Aorta (tissue), 5 donors: ENCODE measurements around the gene DYNC2LI1. TPM values are rescaled to one million over a fixed set of nuclear protein-coding genes. Genes with fewer than 3 reads are reported as not detected.

Source experiments
- ATAC-seq: fragments of 200-7000 bp; cut with Tn5 transposase; one replicate; pipeline ENCODE4 v1.9.1; 2022; ENCODE audit warnings: moderate library complexity; ENCODE audit not compliant: low FRiP score
- DNase-seq, 2 donors: peaks; one replicate each; pipeline ENCODE4 v3.0.0-alpha.2; 2020
- H3K27ac ChIP-seq, 2 donors: one replicate each; pipeline ENCODE4 v1.5.1; 2013; ENCODE audit warnings: low read length in 2 of 2, mild to moderate bottlenecking in 2 of 2, moderate library complexity in 2 of 2, control low read depth in 1 of 2, inconsistent platforms in 1 of 2, low read depth in 1 of 2
- H3K27me3 ChIP-seq, 2 donors: one replicate each; pipeline ENCODE4 v1.6.1; 2013; ENCODE audit warnings: control low read depth in 1 of 2, low read length in 1 of 2, mild to moderate bottlenecking in 1 of 2, moderate library complexity in 1 of 2; ENCODE audit not compliant: insufficient read depth in 2 of 2, control insufficient read depth in 1 of 2
- H3K36me3 ChIP-seq, 2 donors: one replicate each; pipeline ENCODE4 v1.6.1; 2013; ENCODE audit warnings: control low read depth in 1 of 2, low read length in 1 of 2, mild to moderate bottlenecking in 1 of 2; ENCODE audit not compliant: insufficient read depth in 2 of 2, control insufficient read depth in 1 of 2
- H3K4me1 ChIP-seq, 2 donors: one replicate each; pipeline ENCODE4 v1.6.1; 2013; ENCODE audit warnings: low read length in 2 of 2, control low read depth in 1 of 2, mild to moderate bottlenecking in 1 of 2, moderate library complexity in 1 of 2; ENCODE audit not compliant: insufficient read depth in 2 of 2, control insufficient read depth in 1 of 2
- H3K4me3 ChIP-seq, 2 donors: one replicate each; pipeline ENCODE4 v1.5.1; 2013; ENCODE audit warnings: low read length in 2 of 2, control low read depth in 1 of 2, mild to moderate bottlenecking in 1 of 2
- H3K9me3 ChIP-seq: one replicate; pipeline ENCODE4 v1.6.1; 2013; ENCODE audit warnings: mild to moderate bottlenecking, low read length; ENCODE audit not compliant: control insufficient read depth
- WGBS, 2 donors: extraction: QIAGEN DNeasy Blood & Tissue Kit; methylation state at CpG; one replicate each; pipeline ENCODE4 v1.1.7; 2013; 5-methylcytosine and 5-hydroxymethylcytosine counted together
- intact Hi-C, 2 donors: fragments of 100-400 bp; cut with DNase I; formaldehyde crosslinking; loops; one replicate each; pipeline versions ENCODE4 v1.14.2 to v1.15.0; 2022
- polyA plus RNA-seq, 2 donors: library from polyadenylated mRNA; stranded (reverse); fragments of 200-250 nt; gene quantifications; one replicate each; pipeline ENCODE4 v1.2.3, GENCODE V29; 2013
- total RNA-seq, 2 donors: library from RNA; stranded (reverse); fragmentation: NEBNext Ultra II Directional; extraction: Animal tissue kit (Norgen Biotek cat#: 25700); gene quantifications; one replicate each; pipeline ENCODE4 v1.2.1, GENCODE V29; 2021
- donor health status: healthy with polysubstance abuse.
- donor health status: Bipolar disorder and iron deficiency.
- donor health status: DM: no; HTN: no; CAD: no.
- donor health status: DM: no; HTN: no; CAD: no.
- donor health status: DM: yes; HTN: yes; CAD: no.

The DYNC2LI1 gene
- total and polyA plus RNA-seq, 4 donors: 8.8 to 44.3 (median 27.4) TPM

DNA sequence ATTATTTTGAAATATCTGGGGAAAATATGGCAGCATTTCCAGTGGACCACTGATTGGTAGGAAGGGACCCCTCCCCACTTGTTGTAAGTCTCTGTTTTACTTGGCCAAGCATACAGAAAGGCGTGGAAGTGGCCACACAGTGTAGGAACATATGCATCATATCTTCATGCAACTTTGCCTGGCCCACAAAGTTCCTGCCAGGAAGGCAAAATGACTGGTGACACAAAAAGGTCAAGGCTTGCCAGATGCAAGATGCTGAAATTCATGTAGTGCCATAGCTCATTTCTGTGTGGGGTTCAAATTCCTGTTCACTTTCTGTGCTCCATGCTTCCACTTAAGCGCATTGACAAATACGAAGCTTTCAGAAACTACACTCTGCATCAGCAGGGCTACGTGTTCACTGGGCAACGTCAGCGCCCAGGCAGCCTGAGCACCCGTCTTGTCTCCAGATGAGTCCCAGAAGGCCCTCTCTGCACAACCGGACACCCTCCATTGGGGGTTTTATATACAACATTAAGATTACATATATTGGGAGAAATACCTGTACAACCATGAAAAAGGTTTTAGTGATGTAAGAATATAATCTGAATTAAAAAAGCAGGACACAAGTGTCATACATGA lies 3.6 kb downstream of the DYNC2LI1 start:
- no peak for DNase-seq
- no peaks in the 10 kb centered on the region for H3K4me1 ChIP-seq
- peaks cover 0 to 2% of the 10 kb centered on the region in 2 donors for H3K36me3 ChIP-seq
- no peak overlapping the region for H3K27ac ChIP-seq
- H3K4me3 ChIP-seq: no peak overlapping the region
- intact Hi-C loops: no loop called here
- no peak for ATAC-seq
- H3K27me3 ChIP-seq: no peaks in the 10 kb centered on the region
- H3K9me3 ChIP-seq: no peaks in the 10 kb centered on the region
- 91% methylated on average over 8 of the region's 8 CpGs for WGBS, 2 donors

DNA sequence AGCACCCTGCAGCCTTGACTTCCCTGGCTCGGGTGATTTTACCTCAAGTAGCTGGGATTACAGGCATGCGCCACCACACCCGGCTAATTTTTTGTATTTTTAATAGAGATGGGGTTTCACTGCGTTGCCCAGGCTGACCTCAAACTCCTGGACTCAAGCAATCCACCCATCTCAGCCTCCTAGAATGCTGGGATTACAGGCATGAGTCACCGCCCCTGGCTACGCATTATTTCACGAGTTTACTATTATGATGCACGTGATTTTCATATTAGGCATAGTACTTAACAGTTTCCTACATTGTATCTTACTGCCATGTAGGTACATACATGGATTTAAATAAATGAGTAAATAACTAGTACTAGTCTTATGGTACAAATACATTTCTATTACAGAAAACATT lies 4.4 kb downstream of the DYNC2LI1 start:
- H3K4me1 ChIP-seq: no peaks in the 10 kb centered on the region
- no peak overlapping the region for H3K4me3 ChIP-seq
- 95% methylated on average over 8 of the region's 8 CpGs for WGBS, 2 donors
- no peaks in the 10 kb centered on the region for H3K9me3 ChIP-seq
- ATAC-seq (no peak), DNase-seq (no peak)
- H3K27ac ChIP-seq: no peak overlapping the region
- peaks cover 0 to 2% of the 10 kb centered on the region in 2 donors for H3K36me3 ChIP-seq
- intact Hi-C loops: no loop called here
- no peaks in the 10 kb centered on the region for H3K27me3 ChIP-seq

DNA sequence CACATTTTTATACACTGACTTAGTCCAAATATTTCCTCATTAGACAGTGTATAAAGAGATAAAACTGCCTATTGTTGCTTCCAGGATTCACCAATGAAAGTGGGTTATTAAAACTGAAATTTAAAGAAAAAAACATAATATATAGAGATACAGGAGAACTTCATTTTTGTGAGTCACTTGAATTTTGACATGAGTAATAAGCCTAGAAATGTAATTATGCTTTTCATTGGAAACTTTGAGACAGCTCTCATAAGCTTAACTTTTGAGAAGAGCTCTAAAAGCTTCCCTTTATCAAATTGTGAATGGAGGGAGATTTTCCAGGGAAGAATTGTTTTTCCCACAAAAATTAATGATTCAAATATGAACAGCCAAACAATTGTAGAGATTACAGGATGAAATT lies 14.1 kb downstream of the DYNC2LI1 start:
- ATAC-seq: no peak
- H3K9me3 ChIP-seq: no peaks in the 10 kb centered on the region
- peaks cover 0 to 3% of the 10 kb centered on the region in 2 donors for H3K4me1 ChIP-seq
- no peak overlapping the region for H3K4me3 ChIP-seq
- H3K27ac ChIP-seq: no peak overlapping the region
- no peaks in the 10 kb centered on the region for H3K27me3 ChIP-seq
- intact Hi-C loops: no loop called here
- H3K36me3 ChIP-seq: peaks cover 1 to 3% of the 10 kb centered on the region in 2 donors
- no peak for DNase-seq

DNA sequence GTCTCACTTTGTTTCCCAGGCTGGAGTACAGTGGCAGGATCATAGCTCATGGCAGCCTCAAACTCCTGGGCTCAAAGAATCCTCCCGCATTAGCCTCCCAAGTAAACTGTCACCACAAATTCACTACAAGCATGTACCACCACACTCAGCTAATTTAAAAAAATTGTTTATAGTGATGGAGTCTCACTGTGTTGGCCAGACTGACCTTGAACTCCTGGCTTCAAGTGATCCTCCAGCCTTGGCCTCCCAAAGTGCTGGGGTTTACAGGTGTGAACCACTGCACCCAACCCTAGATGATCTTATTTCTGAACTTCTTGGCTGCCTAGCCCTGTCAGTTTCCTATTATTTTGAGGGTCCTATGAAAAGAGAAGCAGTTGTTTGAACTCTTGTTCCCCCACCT lies 14.8 kb downstream of the DYNC2LI1 start:
- no peak for DNase-seq
- H3K4me1 ChIP-seq: peaks cover 0 to 3% of the 10 kb centered on the region in 2 donors
- intact Hi-C loops: no loop called here
- H3K9me3 ChIP-seq: no peaks in the 10 kb centered on the region
- H3K36me3 ChIP-seq: peaks cover 1 to 3% of the 10 kb centered on the region in 2 donors
- H3K27ac ChIP-seq: no peak overlapping the region
- ATAC-seq: no peak
- 98 to 100% methylated on average over 1 of the region's 1 CpG for WGBS, 2 donors
- no peaks in the 10 kb centered on the region for H3K27me3 ChIP-seq
- H3K4me3 ChIP-seq: no peak overlapping the region

DNA sequence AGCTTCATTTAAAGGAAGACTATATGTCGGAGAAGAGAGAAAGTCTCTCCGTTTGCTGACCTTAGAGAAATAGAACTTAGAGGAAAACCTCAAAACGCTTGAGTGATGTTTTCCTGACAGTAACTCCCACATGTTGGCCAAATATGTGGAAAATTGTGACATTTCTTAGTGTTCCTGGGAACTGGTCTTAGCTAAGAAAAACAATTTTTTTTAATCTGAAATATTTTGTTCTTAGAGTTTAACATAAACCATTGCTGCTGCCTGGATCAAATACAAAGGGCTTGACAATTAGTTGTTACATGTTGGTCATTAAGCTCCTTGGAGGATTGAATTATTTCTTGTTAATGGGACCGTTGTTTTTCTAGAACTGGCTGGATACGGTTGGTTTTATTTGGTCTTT lies 16.3 kb downstream of the DYNC2LI1 start:
- WGBS, 2 donors: 7 to 11% methylated on average over 5 of the region's 5 CpGs
- H3K27me3 ChIP-seq: no peaks in the 10 kb centered on the region
- H3K27ac ChIP-seq: no peak overlapping the region
- ATAC-seq: no peak
- intact Hi-C loops: no loop called here
- H3K4me3 ChIP-seq: no peak overlapping the region
- H3K9me3 ChIP-seq: no peaks in the 10 kb centered on the region
- no peak for DNase-seq
- peaks cover 1 to 3% of the 10 kb centered on the region in 2 donors for H3K36me3 ChIP-seq
- H3K4me1 ChIP-seq: peaks cover 0 to 3% of the 10 kb centered on the region in 2 donors

DNA sequence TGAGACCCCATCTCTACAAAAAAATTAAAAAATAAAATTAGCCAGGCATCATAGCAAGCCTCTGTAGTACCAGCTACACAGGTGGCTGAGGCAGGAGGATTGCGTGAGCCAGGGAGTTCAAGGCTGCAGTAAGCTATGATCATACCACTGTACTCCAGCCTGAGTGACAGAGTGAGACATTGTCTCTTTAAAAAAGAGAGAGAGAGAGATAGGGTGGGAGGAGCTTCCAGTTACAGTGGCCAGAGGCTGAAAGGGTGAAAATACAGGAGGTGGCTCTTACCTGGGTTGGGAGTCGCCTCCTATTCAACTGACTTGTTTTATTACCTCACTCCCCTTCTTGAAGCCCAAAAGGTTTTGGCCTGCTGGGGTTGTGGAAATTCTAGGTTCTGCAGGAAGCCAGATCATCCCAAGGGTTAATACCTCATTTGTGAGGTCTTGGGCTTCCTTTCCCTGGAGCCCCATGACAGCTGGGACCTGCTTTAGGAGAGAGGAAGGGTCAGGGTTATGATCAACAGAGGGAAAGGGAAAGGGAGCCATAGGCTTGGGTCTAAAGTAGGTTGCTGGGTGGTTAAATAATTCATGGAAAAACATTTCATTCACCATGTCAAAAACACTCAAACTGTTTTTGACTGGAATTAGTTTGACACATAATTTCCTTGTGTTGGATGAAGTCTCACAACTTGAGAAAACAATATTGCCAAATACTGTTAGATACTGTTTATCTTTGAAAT lies 17.4 kb downstream of the DYNC2LI1 start:
- Histone ChIP-seq H3K27me3 (no peaks in the 10 kb centered on the region), H3K9me3 (no peaks in the 10 kb centered on the region), H3K36me3 (peaks cover 1 to 3% of the 10 kb centered on the region in 2 donors), H3K4me3 (no peak overlapping the region), H3K4me1 (peaks cover 0 to 3% of the 10 kb centered on the region in 2 donors), H3K27ac (no peak overlapping the region)
- DNase-seq (no peak), ATAC-seq (no peak)
- intact Hi-C loops: no loop called here
- 94 to 100% methylated on average over 2 of the region's 2 CpGs for WGBS, 2 donors

DNA sequence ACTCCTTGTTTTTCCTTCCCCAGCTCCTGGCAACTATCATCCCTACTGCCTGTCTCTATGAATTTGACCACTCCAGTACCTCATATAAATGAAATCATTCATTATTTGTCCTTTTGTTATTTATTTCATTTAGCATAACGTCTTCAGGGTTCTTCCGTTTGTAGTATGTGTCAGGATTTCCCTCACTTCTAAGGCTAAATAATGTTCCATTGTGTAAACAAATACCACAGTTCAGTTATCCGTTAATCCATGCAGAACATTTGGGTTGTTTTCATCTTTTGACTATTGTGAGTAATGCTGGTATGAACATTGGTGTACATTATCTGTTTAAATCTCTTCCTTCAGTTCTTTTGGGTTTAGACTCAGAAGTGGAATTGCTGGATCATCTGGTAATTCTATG lies 18.8 kb downstream of the DYNC2LI1 start:
- Histone ChIP-seq H3K4me1 (peaks cover 0 to 3% of the 10 kb centered on the region in 2 donors), H3K9me3 (no peaks in the 10 kb centered on the region), H3K4me3 (no peak overlapping the region), H3K27me3 (no peaks in the 10 kb centered on the region), H3K36me3 (no peaks in the 10 kb centered on the region), H3K27ac (no peak overlapping the region)
- 89 to 94% methylated on average over 3 of the region's 3 CpGs for WGBS, 2 donors
- DNase-seq: no peak
- no peak for ATAC-seq
- intact Hi-C loops: no loop called here

DNA sequence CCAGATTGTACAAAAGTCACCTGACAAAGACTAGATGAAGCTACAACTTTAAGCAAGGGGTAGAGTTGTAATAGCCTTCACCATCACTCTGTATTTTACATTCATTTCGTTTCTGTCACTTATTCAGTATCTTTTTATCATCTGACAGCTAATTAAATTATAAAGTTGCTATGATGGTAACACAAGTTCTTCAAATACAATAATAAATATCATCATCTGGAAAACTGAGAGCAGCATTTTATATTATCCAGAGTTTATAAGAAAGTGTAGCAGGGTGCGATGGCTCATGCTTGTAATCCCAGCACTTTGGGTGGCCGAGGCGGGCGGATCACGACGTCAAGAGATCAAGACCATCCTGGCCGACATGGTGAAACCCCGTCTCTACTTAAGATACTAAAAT lies 21.1 kb downstream of the DYNC2LI1 start:
- ATAC-seq: no peak
- Histone ChIP-seq H3K36me3 (no peaks in the 10 kb centered on the region), H3K4me1 (no peaks in the 10 kb centered on the region), H3K4me3 (no peak overlapping the region), H3K9me3 (no peaks in the 10 kb centered on the region), H3K27ac (no peak overlapping the region), H3K27me3 (no peaks in the 10 kb centered on the region)
- 94 to 96% methylated on average over 9 of the region's 9 CpGs for WGBS, 2 donors
- no peak for DNase-seq
- intact Hi-C loops: no loop called here

DNA sequence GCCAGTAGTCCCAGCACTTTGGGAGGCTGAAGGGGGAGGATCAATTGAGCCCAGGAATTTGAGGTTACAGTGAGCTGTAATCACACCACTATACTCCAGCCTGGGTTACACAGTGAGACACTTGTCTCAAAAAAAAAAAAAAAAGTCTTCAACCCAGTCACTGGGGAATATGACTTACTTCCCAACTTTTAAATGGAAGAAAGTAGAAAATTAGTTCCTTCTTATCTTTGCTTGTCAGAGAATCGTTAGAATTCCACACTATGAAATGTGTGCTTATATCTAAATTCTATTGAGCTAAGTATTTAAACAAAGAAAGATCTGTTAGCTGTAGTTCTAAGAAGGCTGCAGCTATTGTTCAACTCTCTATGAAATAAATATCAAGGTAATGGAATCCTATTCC lies 22.4 kb downstream of the DYNC2LI1 start:
- DNase-seq (no peak), ATAC-seq (no peak)
- intact Hi-C loops: no loop called here
- Histone ChIP-seq H3K27ac (no peak overlapping the region), H3K36me3 (no peaks in the 10 kb centered on the region), H3K27me3 (no peaks in the 10 kb centered on the region), H3K4me1 (no peaks in the 10 kb centered on the region), H3K4me3 (no peak overlapping the region), H3K9me3 (no peaks in the 10 kb centered on the region)
- 51 to 63% methylated on average over 1 of the region's 1 CpG for WGBS, 2 donors
